A673 (cell line): ENCODE results near the gene DPP10. TPM values are rescaled to one million over a fixed set of nuclear protein-coding genes. Genes with fewer than 3 reads are reported as not detected.

Experiments used
- BruUV-seq: library from RNA; stranded (reverse); fragments of 400-500 nt; replicated peaks from 2 replicates; lab custom pipeline; 2021; lab: Mats Ljungman, UMichigan
- CTCF ChIA-PET: fragments of 300-600 bp; sonication (Branson Sonifier 250); formaldehyde crosslinking; loops from one replicate; lab custom pipeline; 2022; ENCODE audit warnings: antibody characterized with exemption; lab: Charles Lee
- POLR2A ChIA-PET: fragments of 300-600 bp; sonication (Branson Sonifier 250); formaldehyde crosslinking; loops from one replicate; lab custom pipeline; 2022; ENCODE audit warnings: antibody characterized with exemption; ENCODE audit not compliant: low non-redundant PET; lab: Charles Lee
- DNase-seq: peaks from one replicate; pipeline ENCODE4 v3.0.0-alpha.2; 2015; ENCODE audit warnings: low spot score
- H3K27ac ChIP-seq: fragments of 200-600 bp; sonication (generic); 2 replicates; pipeline ENCODE4 v1.5.1; 2016; ENCODE audit warnings: mixed run types, low read depth, mild to moderate bottlenecking, mixed read lengths, antibody characterized with exemption, low read length; ENCODE audit not compliant: poor library complexity, severe bottlenecking
- H3K27me3 ChIP-seq: fragments of 200-600 bp; sonication (generic); replicated peaks from 2 replicates; pipeline ENCODE4 v1.6.1; 2017; ENCODE audit warnings: mixed run types, low read depth, mild to moderate bottlenecking, mixed read lengths, antibody characterized with exemption, low read length; ENCODE audit not compliant: insufficient read depth, poor library complexity
- H3K36me3 ChIP-seq: fragments of 200-600 bp; sonication (generic); 2 replicates; pipeline ENCODE4 v1.6.1; 2016; ENCODE audit warnings: mixed run types, mild to moderate bottlenecking, mixed read lengths, antibody characterized with exemption, low read length; ENCODE audit not compliant: insufficient read depth, poor library complexity, severe bottlenecking
- H3K4me1 ChIP-seq: fragments of 200-600 bp; sonication (generic); 2 replicates; pipeline ENCODE4 v1.6.1; 2017; ENCODE audit warnings: mixed run types, mild to moderate bottlenecking, mixed read lengths, antibody characterized with exemption, low read length; ENCODE audit not compliant: insufficient read depth, poor library complexity, severe bottlenecking
- H3K4me3 ChIP-seq: fragments of 200-600 bp; sonication (generic); 2 replicates; pipeline ENCODE4 v1.5.1; 2016; ENCODE audit warnings: low read depth, mixed run types, mild to moderate bottlenecking, mixed read lengths, low read length; ENCODE audit not compliant: poor library complexity, severe bottlenecking
- H3K9me3 ChIP-seq: fragments of 200-600 bp; sonication (generic); 2 replicates; pipeline ENCODE4 v1.6.1; 2016; ENCODE audit warnings: mixed run types, low read depth, mild to moderate bottlenecking, mixed read lengths, antibody characterized with exemption, low read length; ENCODE audit not compliant: poor library complexity, severe bottlenecking
- EZH2 ChIP-seq: fragments of 200-600 bp; sonication (generic); IDR thresholded peaks from 2 replicates; pipeline ENCODE4 v1.6.1; 2017; ENCODE audit warnings: borderline replicate concordance, low read depth, mild to moderate bottlenecking, mixed read lengths, antibody characterized with exemption, low read length; ENCODE audit not compliant: poor library complexity, severe bottlenecking
- intact Hi-C: fragments of 100-400 bp; cut with micrococcal nuclease; formaldehyde crosslinking; loops from one replicate; pipeline ENCODE4 v1.10.0; 2022; ENCODE audit not compliant: unreplicated experiment
- total RNA-seq: library from RNA; stranded (reverse); gene quantifications from 2 replicates; pipeline ENCODE4 v1.2.3, GENCODE V29; 2021
- TF ChIP-seq, protein P1 (sequence below): fragments of 300-800, 200-600 bp; sonication (generic); conservative IDR thresholded peaks from 2 replicates; pipeline ENCODE4 v1.5.1; 2017; ENCODE audit warnings: low read depth, mild to moderate bottlenecking, antibody characterized with exemption, low read length, moderate library complexity, mixed read lengths

The DPP10 gene
- total RNA-seq, 1 experiment from 2014 or later = not detected

DNA sequence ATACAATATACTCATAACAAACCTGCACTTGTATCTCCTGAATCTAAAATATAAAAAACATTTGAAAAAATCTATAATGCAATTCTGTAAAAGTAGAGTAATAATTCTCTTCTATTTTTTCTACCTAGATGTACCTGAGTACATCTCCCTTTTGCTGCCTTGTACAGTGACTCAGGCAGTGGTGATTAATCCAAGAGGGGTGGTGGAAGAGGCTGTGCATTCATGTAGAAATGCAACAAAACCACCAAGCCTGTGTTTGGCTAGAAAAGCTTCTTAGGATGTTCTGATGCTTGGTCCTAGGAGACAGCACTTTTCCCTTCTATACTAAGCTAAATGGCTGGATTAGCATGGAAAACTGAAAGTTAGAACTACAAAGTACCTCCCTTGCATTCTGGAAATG lies 245.8 kb downstream of the DPP10 start:
- Histone ChIP-seq H3K4me1 (no peaks in the 10 kb centered on the region), H3K27ac (no peak overlapping the region), H3K9me3 (no peaks in the 10 kb centered on the region), H3K4me3 (no peak overlapping the region), H3K27me3 (no peaks in the 10 kb centered on the region), H3K36me3 (no peaks in the 10 kb centered on the region)
- ChIA-PET POLR2A (no interaction called here), CTCF (no interaction called here)
- DNase-seq = no peak
- TF ChIP-seq EZH2 = no peak
- TF ChIP-seq, protein P1, sequence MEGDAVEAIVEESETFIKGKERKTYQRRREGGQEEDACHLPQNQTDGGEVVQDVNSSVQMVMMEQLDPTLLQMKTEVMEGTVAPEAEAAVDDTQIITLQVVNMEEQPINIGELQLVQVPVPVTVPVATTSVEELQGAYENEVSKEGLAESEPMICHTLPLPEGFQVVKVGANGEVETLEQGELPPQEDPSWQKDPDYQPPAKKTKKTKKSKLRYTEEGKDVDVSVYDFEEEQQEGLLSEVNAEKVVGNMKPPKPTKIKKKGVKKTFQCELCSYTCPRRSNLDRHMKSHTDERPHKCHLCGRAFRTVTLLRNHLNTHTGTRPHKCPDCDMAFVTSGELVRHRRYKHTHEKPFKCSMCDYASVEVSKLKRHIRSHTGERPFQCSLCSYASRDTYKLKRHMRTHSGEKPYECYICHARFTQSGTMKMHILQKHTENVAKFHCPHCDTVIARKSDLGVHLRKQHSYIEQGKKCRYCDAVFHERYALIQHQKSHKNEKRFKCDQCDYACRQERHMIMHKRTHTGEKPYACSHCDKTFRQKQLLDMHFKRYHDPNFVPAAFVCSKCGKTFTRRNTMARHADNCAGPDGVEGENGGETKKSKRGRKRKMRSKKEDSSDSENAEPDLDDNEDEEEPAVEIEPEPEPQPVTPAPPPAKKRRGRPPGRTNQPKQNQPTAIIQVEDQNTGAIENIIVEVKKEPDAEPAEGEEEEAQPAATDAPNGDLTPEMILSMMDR = no peak
- intact Hi-C loops = no loop called here
- no TSS peak for BruUV-seq

DNA sequence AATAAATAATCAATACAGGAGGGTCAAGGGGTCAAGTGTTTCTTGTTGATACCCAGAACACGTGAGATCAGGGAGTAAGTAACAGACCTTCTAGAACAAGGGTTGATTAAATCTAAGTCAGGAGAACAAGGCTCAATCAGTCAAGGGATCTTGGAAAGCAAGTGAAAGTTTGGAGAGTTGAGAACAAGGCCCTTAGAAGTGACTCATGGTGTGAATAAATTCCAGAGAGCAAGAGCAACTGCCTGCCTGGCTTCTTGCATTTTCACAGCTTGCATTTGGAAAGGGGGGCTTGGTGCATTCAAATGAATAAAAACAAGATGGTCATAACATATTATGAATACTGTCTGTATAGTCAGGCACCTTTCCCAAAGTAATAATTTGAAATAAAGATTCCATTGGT lies 256.1 kb downstream of the DPP10 start:
- H3K4me1 ChIP-seq = no peaks in the 10 kb centered on the region
- H3K27me3 ChIP-seq = no peaks in the 10 kb centered on the region
- ChIA-PET CTCF (no interaction called here), POLR2A (no interaction called here)
- H3K9me3 ChIP-seq = no peaks in the 10 kb centered on the region
- H3K27ac ChIP-seq = no peak overlapping the region
- H3K36me3 ChIP-seq = no peaks in the 10 kb centered on the region
- intact Hi-C loops = no loop called here
- BruUV-seq = no TSS peak
- no peak overlapping the region for H3K4me3 ChIP-seq
- no peak for DNase-seq
- TF ChIP-seq, protein P1 = no peak
- TF ChIP-seq EZH2 = no peak

DNA sequence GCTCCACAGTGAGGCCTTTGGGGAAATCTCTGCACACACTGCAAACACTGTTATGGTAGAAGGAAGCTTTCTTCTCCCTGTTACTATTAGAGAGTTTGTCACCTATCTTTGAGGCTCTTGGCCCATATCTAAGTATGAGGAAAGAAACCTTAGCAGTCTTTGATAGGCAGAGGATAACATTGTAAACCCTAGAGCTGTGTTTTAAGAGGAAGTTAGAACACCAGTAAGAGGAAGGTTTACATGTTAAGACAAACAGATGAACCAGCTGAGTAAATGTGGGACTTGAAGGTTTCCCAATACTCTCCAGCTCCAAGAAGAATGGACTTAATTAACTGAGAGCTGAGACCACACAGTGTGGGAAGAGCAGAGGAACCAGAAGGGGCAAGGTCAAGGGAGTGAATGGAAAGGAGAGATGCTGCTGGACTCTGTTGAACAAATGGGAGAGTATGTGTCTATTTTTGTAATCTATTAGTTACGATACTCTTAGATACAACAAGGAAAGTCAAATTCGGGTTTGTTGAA lies 257.0 kb downstream of the DPP10 start:
- POLR2A ChIA-PET = no interaction called here
- Histone ChIP-seq H3K4me3 (no peak overlapping the region), H3K36me3 (no peaks in the 10 kb centered on the region), H3K27ac (no peak overlapping the region), H3K4me1 (no peaks in the 10 kb centered on the region), H3K9me3 (no peaks in the 10 kb centered on the region), H3K27me3 (no peaks in the 10 kb centered on the region)
- CTCF ChIA-PET = no interaction called here
- no peak for DNase-seq
- BruUV-seq = no TSS peak
- TF ChIP-seq, protein P1 = no peak
- no peak for TF ChIP-seq EZH2
- intact Hi-C loops = no loop called here
